ENCODE measurements around the gene MYADML2.

GRCh38 chr17:81912441-81913309 is 34.4 kb downstream of the MYADML2 start:
- no peak for TF ChIP-seq CTCF (IDR thresholded peaks at IDR 0.05 in 8 of 11, conservative IDR thresholded peaks at IDR 0.05 in 3 of 11)
- TF ChIP-seq POLR2A (IDR thresholded peaks at IDR 0.05) = no peak
- TF ChIP-seq POLR2AphosphoS5 (IDR thresholded peaks at IDR 0.05) = peak in 1 of 3 donors; percentile 13
